Stimulated activated naive CD8-positive, alpha-beta T cell treated with anti-CD3 and anti-CD28 coated beads, Interleukin-15, Interleukin-2, amounts not matched to agents 100 ng/mL and 50 ng/mL, for 24 hours (primary cell): ENCODE results near the gene DPT.

Experiments
- H3K27ac Mint-ChIP-seq: one replicate; pipeline ENCODE4 v1.8.0; 2021; ENCODE audit warnings: mild to moderate bottlenecking, mixed read lengths
- H3K27me3 Mint-ChIP-seq: one replicate; pipeline ENCODE4 v1.8.0; 2021; ENCODE audit warnings: mixed read lengths
- H3K36me3 Mint-ChIP-seq: one replicate; pipeline ENCODE4 v1.8.0; 2021; ENCODE audit warnings: low read depth, mixed read lengths
- H3K4me1 Mint-ChIP-seq: one replicate; pipeline ENCODE4 v1.8.0; 2021; ENCODE audit warnings: low read depth, mixed read lengths
- H3K4me3 Mint-ChIP-seq: one replicate; pipeline ENCODE4 v1.8.0; 2021; ENCODE audit warnings: mild to moderate bottlenecking, mixed read lengths
- H3K9me3 Mint-ChIP-seq: one replicate; pipeline ENCODE4 v1.8.0; 2021; ENCODE audit warnings: mixed read lengths

Gene DPT

GRCh38 chr1:168755800-168756418 is 26.9 kb upstream of the DPT start:
- H3K27me3 Mint-ChIP-seq = peaks cover 14% of the 10 kb centered on the region
- H3K27ac Mint-ChIP-seq = no peak overlapping the region
- no peaks in the 10 kb centered on the region for H3K36me3 Mint-ChIP-seq
- H3K4me3 Mint-ChIP-seq = no peak overlapping the region
- no peaks in the 10 kb centered on the region for H3K9me3 Mint-ChIP-seq
- H3K4me1 Mint-ChIP-seq = peaks cover 9% of the 10 kb centered on the region

DNA sequence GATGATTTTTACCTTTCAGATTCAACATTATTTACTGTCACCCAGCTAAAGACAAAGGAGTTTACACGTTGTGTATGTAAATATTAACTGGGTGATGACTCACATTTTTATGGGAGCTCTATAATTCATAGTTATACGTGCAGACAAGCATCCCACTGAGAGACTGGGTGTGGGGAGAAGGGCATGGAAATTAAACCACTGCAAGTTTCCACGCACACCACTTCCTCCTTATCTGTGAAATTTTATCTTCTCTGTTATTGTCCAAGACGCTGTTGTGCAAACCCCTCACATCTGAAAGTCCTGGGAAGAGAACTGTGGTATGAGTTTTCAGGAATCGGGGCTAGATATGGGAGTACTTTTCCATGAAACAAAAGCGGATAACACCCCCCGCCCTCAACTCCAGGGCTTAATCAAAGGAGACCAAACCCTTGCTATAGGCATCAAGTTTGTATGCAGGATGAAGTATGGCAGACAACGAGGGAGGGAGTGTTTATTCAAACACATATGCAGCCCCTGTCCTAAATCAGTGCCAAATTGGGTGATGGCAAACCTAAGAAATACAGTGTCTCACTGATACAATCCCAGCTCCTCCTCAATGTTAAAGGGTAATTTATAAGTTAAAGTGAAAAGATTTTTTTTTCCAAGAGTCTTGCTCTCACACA is 23.3 kb upstream of the DPT start:
- H3K4me1 Mint-ChIP-seq = peaks cover 9% of the 10 kb centered on the region
- H3K36me3 Mint-ChIP-seq = no peaks in the 10 kb centered on the region
- H3K27ac Mint-ChIP-seq = no peak overlapping the region
- no peaks in the 10 kb centered on the region for H3K9me3 Mint-ChIP-seq
- peaks cover 26% of the 10 kb centered on the region for H3K27me3 Mint-ChIP-seq
- no peak overlapping the region for H3K4me3 Mint-ChIP-seq

- Mint-ChIP-seq H3K27me3 (peaks cover 30% of the 10 kb centered on the region), H3K9me3 (no peaks in the 10 kb centered on the region), H3K4me3 (no peak overlapping the region), H3K4me1 (peaks cover 9% of the 10 kb centered on the region), H3K36me3 (no peaks in the 10 kb centered on the region), H3K27ac (no peak overlapping the region)
Observed at GRCh38 chr1:168751195-168751650, 22.2 kb upstream of the DPT start.

GRCh38 chr1:168742994-168743650 is 14.1 kb upstream of the DPT start:
- Mint-ChIP-seq H3K27me3 (peaks cover 4% of the 10 kb centered on the region), H3K4me1 (no peaks in the 10 kb centered on the region), H3K4me3 (no peak overlapping the region), H3K36me3 (no peaks in the 10 kb centered on the region), H3K27ac (no peak overlapping the region), H3K9me3 (no peaks in the 10 kb centered on the region)

- no peak overlapping the region for H3K4me3 Mint-ChIP-seq
- peaks cover 4% of the 10 kb centered on the region for H3K27me3 Mint-ChIP-seq
- H3K9me3 Mint-ChIP-seq = no peaks in the 10 kb centered on the region
- no peak overlapping the region for H3K27ac Mint-ChIP-seq
- H3K36me3 Mint-ChIP-seq = no peaks in the 10 kb centered on the region
- H3K4me1 Mint-ChIP-seq = no peaks in the 10 kb centered on the region
Observed at GRCh38 chr1:168742386-168742785, 13.4 kb upstream of the DPT start.

GRCh38 chr1:168739908-168740307 is 10.9 kb upstream of the DPT start:
- no peak overlapping the region for H3K4me3 Mint-ChIP-seq
- no peak overlapping the region for H3K27ac Mint-ChIP-seq
- no peaks in the 10 kb centered on the region for H3K27me3 Mint-ChIP-seq
- H3K36me3 Mint-ChIP-seq = no peaks in the 10 kb centered on the region
- H3K4me1 Mint-ChIP-seq = no peaks in the 10 kb centered on the region
- no peaks in the 10 kb centered on the region for H3K9me3 Mint-ChIP-seq

DNA sequence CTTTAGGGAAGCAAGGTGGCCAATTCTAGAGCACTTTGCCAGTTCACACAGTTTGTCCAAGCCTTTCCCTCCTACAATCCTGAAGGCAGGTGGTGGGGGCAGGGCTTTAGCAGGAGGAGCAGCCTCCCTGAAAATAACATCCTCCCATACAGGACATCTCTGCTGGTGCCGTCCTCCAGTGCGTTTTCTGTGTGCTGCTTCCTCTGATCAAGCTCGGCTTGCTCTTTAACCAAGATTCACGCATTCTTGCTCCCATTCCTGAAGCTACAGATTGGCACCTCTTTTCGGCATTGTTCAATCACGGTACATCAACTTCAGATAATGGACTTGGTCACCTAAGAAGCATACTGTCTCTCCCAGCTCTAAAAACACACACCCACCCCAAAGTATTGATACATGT is 7.5 kb upstream of the DPT start:
- Mint-ChIP-seq H3K4me3 (no peak overlapping the region), H3K4me1 (no peaks in the 10 kb centered on the region), H3K27ac (no peak overlapping the region), H3K9me3 (no peaks in the 10 kb centered on the region), H3K36me3 (no peaks in the 10 kb centered on the region), H3K27me3 (no peaks in the 10 kb centered on the region)

- no peaks in the 10 kb centered on the region for H3K4me1 Mint-ChIP-seq
- H3K27ac Mint-ChIP-seq = no peak overlapping the region
- H3K9me3 Mint-ChIP-seq = no peaks in the 10 kb centered on the region
- no peak overlapping the region for H3K4me3 Mint-ChIP-seq
- H3K36me3 Mint-ChIP-seq = no peaks in the 10 kb centered on the region
- no peaks in the 10 kb centered on the region for H3K27me3 Mint-ChIP-seq
Observed at GRCh38 chr1:168735974-168736373, 7.0 kb upstream of the DPT start.

DNA sequence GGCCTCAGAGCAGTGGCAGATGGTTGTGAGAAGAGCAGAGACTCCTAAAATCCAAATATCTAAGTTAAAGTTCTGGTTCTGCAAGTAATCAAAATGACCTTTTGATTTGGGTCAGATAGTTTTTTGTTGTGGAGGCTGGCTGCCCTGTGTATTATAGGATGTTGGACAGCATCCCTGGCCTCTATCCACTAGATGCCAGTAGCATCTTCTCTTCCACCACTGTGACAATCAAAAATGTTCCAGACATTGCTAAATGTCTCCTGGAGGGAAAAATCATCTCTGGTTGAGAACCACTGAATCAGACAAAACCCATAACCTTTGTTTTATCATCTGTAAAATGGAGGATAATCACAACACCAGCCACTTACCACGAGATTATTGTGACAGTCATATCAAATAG is 5.9 kb upstream of the DPT start:
- H3K27me3 Mint-ChIP-seq = no peaks in the 10 kb centered on the region
- H3K4me1 Mint-ChIP-seq = no peaks in the 10 kb centered on the region
- H3K27ac Mint-ChIP-seq = no peak overlapping the region
- no peaks in the 10 kb centered on the region for H3K36me3 Mint-ChIP-seq
- no peaks in the 10 kb centered on the region for H3K9me3 Mint-ChIP-seq
- no peak overlapping the region for H3K4me3 Mint-ChIP-seq

- Mint-ChIP-seq H3K27me3 (no peaks in the 10 kb centered on the region), H3K36me3 (no peaks in the 10 kb centered on the region), H3K4me3 (no peak overlapping the region)
Observed at GRCh38 chr1:168734271-168734670, 5.3 kb upstream of the DPT start.

DNA sequence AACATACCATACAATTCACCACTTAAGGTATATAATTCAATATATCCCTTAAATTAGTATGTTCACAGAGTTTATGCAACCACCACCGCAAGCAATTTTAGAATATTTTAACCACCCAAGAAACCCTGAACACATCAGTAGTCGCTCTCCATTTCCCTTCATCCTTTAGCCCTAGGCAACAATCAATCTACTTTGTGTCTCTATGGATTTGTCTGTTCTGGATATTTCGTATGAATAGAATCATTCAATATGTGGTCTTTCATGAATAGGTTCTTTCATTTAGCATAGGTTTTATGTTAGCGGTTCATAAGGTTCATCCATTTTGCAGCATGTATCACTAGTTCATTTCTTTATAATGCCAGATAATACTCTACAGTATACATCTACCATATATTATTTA is 4.2 kb upstream of the DPT start:
- Mint-ChIP-seq H3K4me1 (no peaks in the 10 kb centered on the region), H3K4me3 (no peak overlapping the region), H3K9me3 (no peaks in the 10 kb centered on the region), H3K27me3 (no peaks in the 10 kb centered on the region), H3K36me3 (no peaks in the 10 kb centered on the region), H3K27ac (no peak overlapping the region)

More at GRCh38 chr1:168734271-168734670, 5.3 kb upstream of the DPT start:
- Mint-ChIP-seq H3K9me3 (no peaks in the 10 kb centered on the region), H3K27ac (no peak overlapping the region), H3K4me1 (no peaks in the 10 kb centered on the region)

DNA sequence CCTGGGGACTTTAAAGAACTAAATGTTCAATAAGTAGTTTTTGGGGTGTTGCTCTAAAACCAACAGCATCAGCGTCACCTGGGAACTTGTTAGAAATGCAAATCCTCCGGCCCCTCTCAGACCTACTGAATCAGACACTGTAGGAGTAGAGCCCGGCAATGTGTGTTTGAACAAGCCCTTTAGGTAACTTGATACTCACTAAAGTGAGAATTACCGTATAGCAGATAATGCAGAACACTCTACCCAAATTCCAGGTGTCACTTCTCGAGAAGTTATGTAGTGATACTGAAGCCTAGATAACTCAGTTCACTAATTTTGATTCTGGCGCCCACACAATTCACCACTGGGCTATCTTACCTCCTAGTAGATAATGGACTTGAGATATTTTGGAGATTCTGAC is 3.7 kb upstream of the DPT start:
- Mint-ChIP-seq H3K27ac (no peak overlapping the region), H3K4me3 (no peak overlapping the region), H3K36me3 (no peaks in the 10 kb centered on the region), H3K27me3 (peaks cover 4% of the 10 kb centered on the region), H3K9me3 (no peaks in the 10 kb centered on the region), H3K4me1 (no peaks in the 10 kb centered on the region)

DNA sequence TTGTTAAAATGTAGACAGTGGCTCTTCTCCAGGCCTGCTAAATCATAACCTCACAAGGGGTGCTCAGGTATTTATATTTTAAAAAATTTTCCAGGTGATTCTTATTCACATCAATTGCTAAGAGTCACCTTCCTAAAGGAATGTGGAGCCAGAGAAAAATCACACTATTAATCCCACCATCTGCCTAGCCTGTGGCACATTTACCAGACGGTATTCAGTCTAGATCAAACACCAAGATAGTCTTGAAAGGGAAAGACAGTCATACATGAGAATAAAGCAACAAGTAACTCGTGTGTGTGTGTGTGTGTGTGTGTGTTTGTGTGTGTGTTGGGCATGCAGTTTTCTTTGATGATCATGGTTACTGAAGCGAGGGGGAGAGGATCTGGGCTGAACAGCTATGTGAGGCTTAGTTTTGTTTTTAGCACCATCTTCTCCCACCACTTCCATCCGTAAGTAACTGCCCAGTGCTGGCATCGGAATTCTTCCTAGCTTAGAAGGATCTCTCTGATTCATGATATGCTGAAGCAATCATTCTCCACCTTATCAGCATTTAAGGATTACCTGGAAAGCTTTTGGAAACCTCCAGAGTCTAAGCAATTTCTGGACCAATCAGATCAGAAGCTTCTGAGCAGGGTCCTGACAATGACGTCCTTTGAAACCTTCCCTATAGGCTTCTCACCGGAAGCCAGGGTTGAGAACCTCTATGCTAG is 2.4 kb upstream of the DPT start:
- no peak overlapping the region for H3K27ac Mint-ChIP-seq
- no peaks in the 10 kb centered on the region for H3K36me3 Mint-ChIP-seq
- no peaks in the 10 kb centered on the region for H3K4me1 Mint-ChIP-seq
- peaks cover 4% of the 10 kb centered on the region for H3K27me3 Mint-ChIP-seq
- no peak overlapping the region for H3K4me3 Mint-ChIP-seq
- no peaks in the 10 kb centered on the region for H3K9me3 Mint-ChIP-seq

GRCh38 chr1:168729405-168729802 is 398 bp upstream of the DPT start:
- Mint-ChIP-seq H3K27me3 (peaks cover 4% of the 10 kb centered on the region), H3K9me3 (no peaks in the 10 kb centered on the region), H3K4me3 (no peak overlapping the region), H3K27ac (no peak overlapping the region), H3K36me3 (no peaks in the 10 kb centered on the region), H3K4me1 (no peaks in the 10 kb centered on the region)

GRCh38 chr1:168726719-168727118 is 2.3 kb downstream of the DPT start:
- Mint-ChIP-seq H3K4me3 (no peak overlapping the region), H3K9me3 (no peaks in the 10 kb centered on the region), H3K36me3 (no peaks in the 10 kb centered on the region), H3K27me3 (peaks cover 4% of the 10 kb centered on the region), H3K4me1 (no peaks in the 10 kb centered on the region), H3K27ac (no peak overlapping the region)
